Chondrocyte (in vitro differentiated cells): Measurements from ENCODE around the gene SMG1. TPM values are rescaled to one million over a fixed set of nuclear protein-coding genes. Genes with fewer than 3 reads are reported as not detected.

Experiments
- DNase-seq: peaks from one replicate; pipeline ENCODE4 v3.0.0; 2021; ENCODE audit warnings: mixed read lengths, low spot score
- H3K27ac Mint-ChIP-seq: one replicate; pipeline ENCODE4 v1.8.0; 2021; ENCODE audit warnings: mild to moderate bottlenecking, moderate library complexity, mixed read lengths; ENCODE audit not compliant: unreplicated experiment
- H3K27me3 Mint-ChIP-seq: 2 replicates; pipeline ENCODE4 v1.8.0; 2021; ENCODE audit warnings: low read depth, mixed read lengths
- H3K36me3 Mint-ChIP-seq: 2 replicates; pipeline ENCODE4 v1.8.0; 2021; ENCODE audit warnings: low read depth, mixed read lengths
- H3K4me1 Mint-ChIP-seq: 2 replicates; pipeline ENCODE4 v1.8.0; 2021; ENCODE audit warnings: low read depth, mild to moderate bottlenecking, mixed read lengths
- H3K4me3 Mint-ChIP-seq: one replicate; pipeline ENCODE4 v1.8.0; 2021; ENCODE audit warnings: mild to moderate bottlenecking, moderate library complexity, mixed read lengths; ENCODE audit not compliant: unreplicated experiment
- H3K9me3 Mint-ChIP-seq: 2 replicates; pipeline ENCODE4 v1.8.0; 2021; ENCODE audit warnings: low read depth, mixed read lengths
- total RNA-seq: library from RNA; stranded (reverse); gene quantifications from 3 replicates; pipeline ENCODE4 v1.2.1, GENCODE V29; 2021
- TF ChIP-seq, protein P1 (sequence below): fragments of 200-600 bp; sonication (generic); IDR thresholded peaks from 2 replicates; pipeline ENCODE4 v1.5.0; 2021; ENCODE audit warnings: antibody characterized with exemption, mild to moderate bottlenecking, moderate library complexity

SMG1 gene
- total RNA-seq, 1 donor from 2014 or later: 61.3 TPM

DNA sequence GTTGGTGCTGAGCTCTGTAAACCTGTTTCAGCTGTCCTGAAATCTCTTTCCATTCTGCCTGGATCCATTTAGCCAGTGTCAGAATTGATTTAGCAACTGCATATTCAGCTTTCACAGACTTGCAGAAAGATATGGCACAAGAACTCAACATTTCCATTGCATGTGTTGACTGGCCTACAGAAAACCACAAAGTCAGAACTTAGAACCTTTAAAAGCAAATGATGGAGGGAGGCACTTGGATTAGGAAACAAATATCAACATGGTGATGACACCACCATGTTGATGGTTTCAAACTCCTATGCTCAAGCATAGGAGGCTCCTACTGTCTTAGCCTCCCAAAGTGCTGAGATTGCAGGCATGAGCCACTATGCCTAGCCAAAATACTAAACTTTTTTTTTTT is 72.5 kb downstream of the SMG1 start:
- Mint-ChIP-seq H3K36me3 (peaks cover 39% of the 10 kb centered on the region), H3K9me3 (no peaks in the 10 kb centered on the region), H3K27me3 (no peaks in the 10 kb centered on the region), H3K4me3 (no peak overlapping the region), H3K4me1 (no peaks in the 10 kb centered on the region), H3K27ac (no peak overlapping the region)
- TF ChIP-seq, protein P1, sequence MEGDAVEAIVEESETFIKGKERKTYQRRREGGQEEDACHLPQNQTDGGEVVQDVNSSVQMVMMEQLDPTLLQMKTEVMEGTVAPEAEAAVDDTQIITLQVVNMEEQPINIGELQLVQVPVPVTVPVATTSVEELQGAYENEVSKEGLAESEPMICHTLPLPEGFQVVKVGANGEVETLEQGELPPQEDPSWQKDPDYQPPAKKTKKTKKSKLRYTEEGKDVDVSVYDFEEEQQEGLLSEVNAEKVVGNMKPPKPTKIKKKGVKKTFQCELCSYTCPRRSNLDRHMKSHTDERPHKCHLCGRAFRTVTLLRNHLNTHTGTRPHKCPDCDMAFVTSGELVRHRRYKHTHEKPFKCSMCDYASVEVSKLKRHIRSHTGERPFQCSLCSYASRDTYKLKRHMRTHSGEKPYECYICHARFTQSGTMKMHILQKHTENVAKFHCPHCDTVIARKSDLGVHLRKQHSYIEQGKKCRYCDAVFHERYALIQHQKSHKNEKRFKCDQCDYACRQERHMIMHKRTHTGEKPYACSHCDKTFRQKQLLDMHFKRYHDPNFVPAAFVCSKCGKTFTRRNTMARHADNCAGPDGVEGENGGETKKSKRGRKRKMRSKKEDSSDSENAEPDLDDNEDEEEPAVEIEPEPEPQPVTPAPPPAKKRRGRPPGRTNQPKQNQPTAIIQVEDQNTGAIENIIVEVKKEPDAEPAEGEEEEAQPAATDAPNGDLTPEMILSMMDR: no peak
- DNase-seq: no peak

DNA sequence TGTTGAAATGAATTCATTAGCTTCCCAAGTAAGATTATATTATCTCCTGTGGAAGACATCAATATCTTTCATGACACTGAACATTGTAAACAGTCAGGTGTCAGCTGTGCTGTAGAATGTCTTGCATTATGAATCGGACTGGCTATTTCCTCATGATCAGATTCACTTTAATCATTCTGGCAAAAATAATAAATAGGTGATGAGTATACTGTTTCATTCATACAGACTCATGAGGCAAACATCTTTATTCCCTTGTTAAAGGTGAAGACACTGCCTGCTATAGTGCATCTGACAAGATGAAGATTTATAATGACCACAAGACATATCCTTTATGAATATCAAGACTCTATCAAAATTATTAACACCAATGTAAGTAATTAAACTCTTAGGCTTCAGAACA is 73.6 kb downstream of the SMG1 start:
- no peak overlapping the region for H3K4me3 Mint-ChIP-seq
- no peaks in the 10 kb centered on the region for H3K27me3 Mint-ChIP-seq
- no peaks in the 10 kb centered on the region for H3K9me3 Mint-ChIP-seq
- peaks cover 33% of the 10 kb centered on the region for H3K36me3 Mint-ChIP-seq
- no peaks in the 10 kb centered on the region for H3K4me1 Mint-ChIP-seq
- TF ChIP-seq, protein P1: no peak
- DNase-seq: no peak
- H3K27ac Mint-ChIP-seq: no peak overlapping the region

DNA sequence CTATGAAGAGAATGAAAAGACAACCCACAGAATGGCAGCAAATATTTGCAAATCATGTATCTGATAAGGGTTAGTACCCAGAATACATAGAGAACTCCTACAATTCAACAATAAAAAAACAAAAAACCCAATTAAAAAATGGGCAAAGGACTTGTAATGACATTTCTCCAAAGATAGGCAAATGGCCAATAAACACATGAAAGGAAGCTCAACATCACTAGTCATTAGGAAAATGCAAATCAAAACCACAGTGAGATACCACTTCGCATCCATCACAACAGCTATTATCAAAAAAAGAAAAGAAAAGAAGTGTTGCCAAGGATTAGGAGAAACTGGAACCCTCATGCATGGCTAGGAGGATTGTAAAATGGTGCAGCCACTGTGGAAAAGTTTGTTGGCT is 79.8 kb downstream of the SMG1 start:
- Mint-ChIP-seq H3K36me3 (peaks cover 46% of the 10 kb centered on the region), H3K27ac (no peak overlapping the region), H3K4me1 (no peaks in the 10 kb centered on the region), H3K27me3 (no peaks in the 10 kb centered on the region), H3K4me3 (no peak overlapping the region), H3K9me3 (no peaks in the 10 kb centered on the region)
- TF ChIP-seq, protein P1: no peak
- DNase-seq: no peak

DNA sequence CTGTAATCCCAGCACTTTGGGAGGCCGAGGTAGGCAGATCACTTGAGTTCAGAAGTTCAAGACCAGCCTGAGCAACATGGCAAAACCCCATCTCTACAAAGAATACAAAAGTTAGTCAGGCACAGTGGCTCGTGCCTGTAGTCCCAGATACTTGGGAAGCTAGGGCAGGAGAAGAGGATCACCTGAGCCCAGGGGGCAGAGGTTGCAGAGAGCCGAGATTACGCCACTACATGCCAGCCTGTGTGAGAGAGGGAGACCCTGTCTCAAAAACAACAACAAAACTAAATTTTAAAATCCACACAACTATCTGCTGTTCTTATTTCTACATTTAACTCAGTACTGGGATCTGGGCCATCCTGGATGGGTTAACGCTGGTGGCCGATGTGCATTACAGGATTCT is 83.6 kb downstream of the SMG1 start:
- DNase-seq: no peak
- H3K36me3 Mint-ChIP-seq: peaks cover 50% of the 10 kb centered on the region
- no peak overlapping the region for H3K27ac Mint-ChIP-seq

DNA sequence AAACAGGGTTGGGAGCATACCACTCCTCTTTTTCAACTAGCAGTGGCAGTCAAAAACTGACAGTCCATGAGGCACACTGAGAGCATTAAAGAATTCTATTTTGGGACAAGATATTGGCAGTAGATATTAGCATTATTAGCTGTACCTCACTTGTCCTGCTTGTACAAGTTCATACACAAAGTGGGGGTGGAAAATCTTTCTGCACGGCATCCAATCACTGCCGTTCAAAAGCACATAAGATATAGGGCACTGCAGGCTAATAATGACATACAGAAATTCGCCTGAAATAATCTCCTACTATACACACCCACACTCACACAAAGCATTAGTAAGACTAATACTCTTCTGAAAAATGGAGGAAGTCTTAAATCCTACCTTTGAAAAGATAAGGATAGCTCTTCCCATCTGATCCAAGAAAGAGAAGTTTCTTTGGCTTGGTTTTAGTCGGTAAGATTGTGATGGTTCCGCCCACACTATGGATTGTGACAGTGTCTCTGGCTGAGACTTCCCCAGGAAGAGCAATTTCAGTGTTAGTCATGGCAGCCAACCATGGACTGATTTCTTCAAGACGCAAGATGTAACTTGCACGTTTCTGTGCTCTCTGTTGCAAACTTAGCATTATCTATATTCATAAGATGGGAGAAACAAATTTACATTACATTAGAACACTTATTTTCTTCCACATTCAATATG is 84.2 kb downstream of the SMG1 start:
- Mint-ChIP-seq H3K27me3 (no peaks in the 10 kb centered on the region), H3K4me3 (no peak overlapping the region), H3K9me3 (no peaks in the 10 kb centered on the region), H3K36me3 (peaks cover 52% of the 10 kb centered on the region), H3K27ac (no peak overlapping the region), H3K4me1 (no peaks in the 10 kb centered on the region)
- DNase-seq: no peak
- TF ChIP-seq, protein P1: no peak

More for the DNA sequence above, 83.6 kb downstream of the SMG1 start:
- H3K4me1 Mint-ChIP-seq: no peaks in the 10 kb centered on the region
- no peaks in the 10 kb centered on the region for H3K27me3 Mint-ChIP-seq
- H3K9me3 Mint-ChIP-seq: no peaks in the 10 kb centered on the region
- no peak overlapping the region for H3K4me3 Mint-ChIP-seq
- TF ChIP-seq, protein P1: no peak
